HG02642 (cell line): ENCODE measurements around the gene HIP1.
"Not testable (repeated sequence)": the region's sequence is repeated elsewhere in the genome, so short reads cannot be mapped to it uniquely, and the experiment has no call there.

Experiments used
- ATAC-seq: cut with Tn5 transposase; IDR thresholded peaks from one replicate; pipeline ENCODE4 v1.9.1; 2021; ENCODE audit warnings: mild to moderate bottlenecking; ENCODE audit not compliant: unreplicated experiment, poor library complexity

Gene HIP1

DNA sequence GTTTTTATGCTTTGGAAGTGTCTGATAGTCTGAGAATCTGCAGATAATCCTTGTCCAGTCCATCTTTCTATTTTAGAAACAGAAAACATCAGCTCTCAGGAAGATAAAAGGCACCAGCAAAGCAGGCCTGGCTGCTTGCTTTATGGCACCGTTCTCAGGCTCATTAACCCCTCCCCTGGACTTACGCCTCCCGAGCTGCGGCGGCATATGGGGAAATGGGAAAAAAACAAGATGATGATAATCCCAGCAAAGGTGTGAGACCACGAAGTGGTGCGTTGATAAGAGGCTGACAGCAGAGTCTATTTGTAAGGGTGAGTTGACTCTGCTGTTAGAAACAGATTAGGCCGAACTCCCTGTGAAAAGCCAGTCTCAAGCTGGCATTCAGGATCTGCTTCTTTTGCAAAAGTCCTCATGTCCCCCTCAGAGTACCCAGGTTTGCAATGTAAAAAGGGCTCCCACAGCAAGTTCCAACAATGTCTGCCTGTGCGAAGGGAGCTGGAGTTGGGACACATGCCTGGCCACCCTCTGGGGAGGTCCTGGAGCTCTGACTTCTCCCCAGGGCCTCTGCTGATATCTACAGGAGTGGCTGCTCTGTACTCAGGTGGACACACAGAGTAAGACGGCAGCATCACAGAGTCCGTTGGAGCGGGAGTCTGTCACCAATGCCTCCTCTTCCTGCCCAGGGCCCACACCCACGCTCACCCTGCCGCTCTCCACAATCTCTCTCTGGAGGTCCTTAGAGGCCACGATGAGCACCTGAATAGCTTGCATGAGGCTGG, 192.3 kb downstream of the HIP1 start:
- no peak for ATAC-seq

DNA sequence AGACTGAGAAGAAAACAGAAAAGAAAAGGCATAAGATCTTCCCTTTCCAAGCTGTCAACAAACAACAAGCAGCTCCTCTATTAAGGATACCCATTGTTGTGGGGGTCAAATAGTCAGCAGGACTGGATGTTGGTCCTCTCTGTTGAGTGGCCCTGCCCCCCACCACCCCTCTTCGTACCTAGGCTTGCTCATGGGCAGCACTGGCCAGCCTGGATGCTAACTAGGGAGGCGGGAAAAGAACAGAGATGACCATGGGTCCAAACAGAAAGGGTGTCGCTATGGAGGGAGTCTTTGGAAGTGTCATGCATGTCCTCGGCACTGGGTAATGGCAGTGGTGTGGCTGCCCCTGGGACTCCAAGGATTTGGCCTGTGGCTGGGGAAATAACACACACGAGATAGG, 201.0 kb downstream of the HIP1 start:
- ATAC-seq: no peak

DNA sequence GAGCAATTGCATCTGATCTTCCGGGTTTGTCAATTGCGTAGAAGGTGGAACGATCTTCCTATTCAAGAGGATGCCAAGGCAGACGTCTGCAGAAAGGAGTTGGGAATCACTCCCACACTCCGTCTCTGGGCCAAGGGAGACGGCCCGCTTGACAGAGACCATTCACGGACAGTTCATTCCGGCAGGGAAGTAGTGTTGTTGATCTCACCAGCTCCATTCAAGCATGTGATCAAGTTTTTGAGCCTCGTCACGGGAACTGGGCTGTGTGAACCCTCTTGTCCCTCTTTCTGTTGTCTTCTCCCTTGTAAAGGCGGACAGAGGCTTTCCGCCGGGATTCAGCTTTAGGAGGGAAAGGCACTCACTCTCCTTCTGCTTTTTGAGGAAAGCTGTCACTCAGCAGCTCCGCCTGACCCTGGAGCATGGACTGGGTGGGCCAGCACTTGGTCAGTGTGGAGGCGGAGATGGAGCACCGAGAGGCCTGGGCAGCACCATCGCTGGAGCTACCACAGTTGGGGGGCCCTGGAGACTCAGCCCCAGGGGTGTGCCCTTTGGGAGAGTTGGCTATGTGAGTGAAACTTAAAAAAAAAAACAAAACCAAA, 201.7 kb downstream of the HIP1 start:
- ATAC-seq: no peak

DNA sequence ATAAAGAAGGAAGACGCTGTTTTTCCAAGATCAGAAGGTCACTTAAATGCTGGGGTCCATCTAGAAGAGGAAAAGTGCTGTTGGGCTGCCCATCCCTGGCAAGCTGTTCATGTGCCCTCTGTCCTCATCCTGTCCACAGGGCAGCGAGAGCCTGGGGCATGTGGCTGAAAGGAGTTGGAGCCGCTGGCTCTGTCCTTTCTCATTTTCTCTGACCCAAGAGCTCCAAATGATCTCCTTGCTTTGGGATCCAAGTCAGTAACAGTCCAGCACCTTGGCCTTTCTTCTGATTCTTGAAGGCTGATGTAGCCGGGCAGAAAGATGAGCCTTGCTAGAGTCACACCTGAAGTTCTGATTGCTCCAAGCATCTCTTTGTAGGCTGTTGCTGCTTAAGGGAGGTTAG, 202.2 kb downstream of the HIP1 start:
- ATAC-seq: no peak

DNA sequence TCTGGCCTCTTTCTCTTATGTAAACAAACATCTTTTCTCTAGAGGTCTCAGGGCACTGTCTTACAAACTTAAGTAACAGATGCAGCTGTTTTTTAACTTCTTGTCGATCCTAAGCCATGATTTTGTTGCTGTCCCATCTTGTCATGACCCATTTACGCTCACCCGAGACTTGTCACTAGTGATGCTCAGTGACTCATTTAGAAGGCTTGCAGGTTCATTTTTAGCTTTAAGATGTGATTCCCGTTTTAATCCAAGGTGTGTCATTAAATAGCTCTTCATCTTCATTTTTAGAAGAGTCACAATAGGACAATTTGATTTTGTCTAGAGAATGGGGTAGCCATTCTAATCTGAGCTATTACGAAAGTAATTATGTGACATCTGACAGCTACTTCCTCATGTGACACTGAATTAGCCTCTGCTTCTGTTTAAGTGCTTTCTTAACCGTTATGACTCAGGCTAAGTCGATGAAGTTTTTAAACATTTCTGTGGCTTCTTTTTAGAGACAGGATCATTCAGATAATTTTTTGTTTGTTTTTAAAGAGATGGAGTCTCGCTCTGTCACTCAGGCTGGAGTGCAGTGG, 203.9 kb downstream of the HIP1 start:
- ATAC-seq: peak; percentile 73

DNA sequence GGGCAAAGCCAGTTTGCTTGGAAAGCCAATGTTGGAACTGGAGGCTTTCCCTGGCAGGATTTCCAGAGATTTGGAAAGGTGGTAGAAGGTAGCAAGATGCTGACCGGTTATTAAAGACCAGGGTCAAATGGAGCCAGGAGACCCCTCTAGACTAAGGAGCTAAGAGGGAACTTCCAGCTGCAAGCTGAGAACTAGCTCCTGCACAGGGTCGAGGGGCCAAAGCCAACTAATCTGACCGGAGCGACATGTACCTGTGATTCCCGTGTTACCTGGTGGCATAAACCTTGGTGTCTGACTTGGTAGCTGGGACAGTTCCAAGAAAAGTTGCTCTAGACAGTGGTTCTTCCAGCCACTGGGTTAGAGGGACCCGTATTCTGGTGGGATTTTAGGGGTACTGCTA, 204.8 kb downstream of the HIP1 start:
- ATAC-seq: no peak

DNA sequence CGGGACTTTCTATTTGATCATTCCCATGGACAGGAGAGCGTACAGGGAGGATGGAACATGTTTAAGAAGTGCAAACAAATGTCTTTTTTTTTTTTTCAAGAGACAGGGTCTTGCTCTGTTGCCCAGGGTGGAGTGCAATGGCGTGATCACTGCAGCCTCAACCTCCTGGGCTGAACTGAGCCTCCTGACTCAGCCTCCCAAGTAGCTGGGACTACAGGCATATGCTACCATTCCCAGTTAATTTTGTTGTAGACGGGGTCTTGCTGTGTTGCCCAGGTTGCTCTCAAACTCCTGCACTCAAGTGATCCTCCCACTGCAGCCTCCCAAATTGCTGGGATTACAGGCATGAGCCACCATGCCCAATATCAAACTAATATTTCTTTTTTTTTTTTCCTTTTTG, 206.1 kb downstream of the HIP1 start:
- no peak for ATAC-seq

DNA sequence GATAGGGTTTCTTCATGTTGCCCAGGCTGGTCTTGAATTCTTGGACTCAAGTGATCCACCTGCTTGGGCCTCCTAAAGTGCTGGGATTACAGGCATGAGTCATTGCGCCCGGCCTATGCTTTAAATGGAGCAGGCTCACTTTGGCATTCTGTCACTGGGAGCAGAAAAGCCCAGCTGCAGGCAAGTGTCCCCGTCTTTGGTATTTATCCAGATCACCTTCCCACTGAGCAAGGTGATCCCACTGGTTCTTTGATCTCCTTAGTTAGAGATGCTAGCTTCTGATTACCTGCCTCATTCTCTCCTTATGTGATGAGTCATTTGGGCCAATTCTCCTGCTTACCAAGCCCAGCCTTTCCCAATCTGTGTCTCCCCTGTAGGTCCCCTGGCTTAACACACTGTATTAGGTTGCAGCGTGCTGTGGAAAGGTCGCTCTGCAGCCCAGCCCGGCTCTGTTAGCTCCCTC, 207.4 kb downstream of the HIP1 start:
- ATAC-seq: no peak

DNA sequence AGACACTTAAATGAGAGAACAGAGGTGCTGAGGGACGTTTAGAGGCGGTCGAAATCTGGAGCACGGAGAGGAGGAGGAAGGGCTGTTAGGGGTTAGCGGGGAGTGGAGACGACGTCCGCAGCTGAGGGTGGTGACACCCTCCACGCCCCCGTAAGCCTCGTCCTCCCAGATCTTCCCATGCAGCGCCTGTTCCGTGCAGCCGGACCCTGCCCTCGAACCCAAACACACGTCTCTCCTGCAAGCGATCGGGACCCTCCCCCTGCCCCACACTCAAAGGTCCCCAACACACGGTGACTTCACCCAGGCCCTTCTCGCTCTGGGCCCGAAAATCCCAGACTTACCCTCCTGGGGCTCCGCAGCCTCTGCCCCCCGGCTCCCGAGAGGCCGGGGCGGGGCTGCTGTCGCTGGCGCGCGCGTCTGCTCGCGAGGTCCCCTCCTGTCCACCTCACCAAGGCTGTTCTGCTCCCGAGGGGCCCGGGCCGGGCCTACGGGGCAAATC, 211.5 kb downstream of the HIP1 start:
- ATAC-seq: not testable (repeated sequence)

DNA sequence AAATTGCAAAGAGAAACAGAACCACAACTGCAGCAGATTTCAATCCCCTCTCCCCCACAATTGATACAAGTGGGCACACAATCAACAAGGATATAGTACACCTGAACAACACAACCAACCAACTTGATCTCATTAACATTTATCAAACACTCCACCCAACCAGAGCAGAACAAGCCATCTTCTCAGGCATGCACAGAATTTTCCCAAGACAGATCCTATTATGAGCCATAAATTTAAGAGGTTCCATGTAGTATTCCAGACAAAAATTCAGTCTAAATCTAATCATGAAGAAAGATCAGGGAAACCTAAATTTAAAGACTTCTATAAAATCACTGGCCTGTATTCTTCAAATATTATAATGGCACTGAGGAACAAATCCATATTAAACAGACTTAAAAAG, 217.0 kb downstream of the HIP1 start:
- ATAC-seq: not testable (repeated sequence)

DNA sequence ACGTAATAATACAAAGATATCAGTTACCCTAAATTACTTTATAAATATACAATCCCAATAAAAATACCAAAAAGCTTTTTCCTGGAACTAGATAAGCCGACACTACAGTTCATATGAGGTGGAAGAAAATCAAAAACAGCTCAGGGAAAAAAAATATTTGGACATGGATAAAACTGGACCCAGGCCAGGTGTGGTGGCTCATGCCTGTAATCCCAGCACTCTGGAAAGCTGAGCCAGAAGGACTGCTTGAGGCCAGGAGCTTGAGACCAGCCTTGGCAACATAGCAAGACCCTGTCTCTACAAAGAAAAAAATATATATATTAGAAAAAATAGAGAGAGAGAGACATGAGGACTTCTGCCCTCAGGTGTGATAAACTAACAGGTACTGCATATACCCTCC, 219.9 kb downstream of the HIP1 start:
- not testable (repeated sequence) for ATAC-seq

DNA sequence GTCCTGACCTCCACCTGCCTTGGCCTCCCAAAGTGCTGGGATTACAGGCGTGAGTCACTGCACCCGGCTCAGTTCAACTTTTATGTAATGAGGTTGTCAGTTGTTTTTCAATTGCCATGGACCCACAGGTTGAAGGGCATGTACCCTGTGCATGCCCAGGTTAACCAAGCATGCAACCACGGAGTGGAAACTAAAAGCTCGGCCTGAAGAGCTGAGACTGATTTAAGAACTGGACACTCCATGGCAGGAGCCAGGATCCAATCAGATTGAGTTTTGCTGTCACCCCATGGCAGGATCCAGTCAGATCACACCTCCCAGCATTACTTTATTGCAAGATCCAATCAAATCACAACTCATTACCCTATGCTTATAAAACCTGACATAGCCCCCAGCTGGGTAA, 229.7 kb downstream of the HIP1 start:
- not testable (repeated sequence) for ATAC-seq

DNA sequence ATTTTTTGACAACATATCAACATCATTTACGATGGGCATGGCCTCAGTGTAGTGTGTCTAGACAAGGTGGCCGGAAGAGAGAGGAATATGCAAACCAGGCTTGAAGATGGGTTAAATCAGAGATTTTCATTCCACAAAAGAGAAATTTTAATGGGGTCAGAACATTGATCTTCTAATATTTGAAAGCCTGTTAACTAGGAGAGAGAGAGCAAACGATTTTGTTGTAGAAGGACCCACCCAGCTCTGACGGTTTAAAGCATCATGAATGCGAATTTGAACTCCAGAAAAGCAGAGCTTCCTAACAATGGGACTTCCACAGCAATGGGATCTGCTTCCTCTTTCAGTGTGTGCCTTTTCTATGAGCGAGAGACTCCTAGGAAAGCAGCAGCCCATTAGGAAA, 246.7 kb downstream of the HIP1 start, which contains the start of gene SPDYE5:
Gene SPDYE5, plus strand, starts transcription at position 301 of the 400 bp plus-strand sequence. CDS start 1,728 bp downstream, outside the sequence.
- not testable (repeated sequence) for ATAC-seq

DNA sequence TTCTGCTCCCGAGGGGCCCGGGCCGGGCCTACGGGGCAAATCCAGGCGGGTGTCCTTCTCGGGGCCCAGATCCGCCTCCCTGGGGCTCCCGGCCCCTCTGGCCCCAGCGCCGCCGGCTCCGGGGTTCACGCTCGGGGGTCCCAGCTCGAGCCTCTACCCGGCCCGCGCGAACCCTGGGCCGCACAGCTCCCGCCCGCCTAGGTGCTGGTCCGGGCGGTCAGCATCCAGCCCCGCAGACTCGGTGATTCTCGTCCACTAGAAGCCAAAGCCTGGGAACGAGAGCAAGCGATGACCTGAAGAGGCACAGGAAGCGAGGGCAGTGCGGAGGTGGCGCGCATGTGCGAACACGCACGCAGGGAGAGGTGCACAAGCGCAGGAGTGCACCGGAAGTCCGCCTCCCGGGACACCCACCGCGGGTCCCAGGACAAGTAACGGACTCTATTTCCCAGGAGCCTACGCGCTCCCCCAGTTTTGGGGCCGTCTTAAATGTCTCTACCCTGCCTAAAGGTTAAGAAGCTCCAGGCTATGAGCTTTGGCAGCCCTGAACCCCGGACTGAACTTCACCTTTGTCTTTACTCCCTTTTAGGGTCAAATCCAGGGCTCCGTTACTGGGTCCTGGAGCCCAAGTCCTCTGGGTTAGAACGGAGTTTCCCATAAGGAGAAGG, 252.6 kb downstream of the HIP1 start, which contains the start of gene POM121C:
Gene POM121C, minus strand, starts transcription at position 321 of the 665 bp plus-strand sequence. CDS start 44,803 bp downstream, outside the sequence.
- ATAC-seq: peak; percentile 99

DNA sequence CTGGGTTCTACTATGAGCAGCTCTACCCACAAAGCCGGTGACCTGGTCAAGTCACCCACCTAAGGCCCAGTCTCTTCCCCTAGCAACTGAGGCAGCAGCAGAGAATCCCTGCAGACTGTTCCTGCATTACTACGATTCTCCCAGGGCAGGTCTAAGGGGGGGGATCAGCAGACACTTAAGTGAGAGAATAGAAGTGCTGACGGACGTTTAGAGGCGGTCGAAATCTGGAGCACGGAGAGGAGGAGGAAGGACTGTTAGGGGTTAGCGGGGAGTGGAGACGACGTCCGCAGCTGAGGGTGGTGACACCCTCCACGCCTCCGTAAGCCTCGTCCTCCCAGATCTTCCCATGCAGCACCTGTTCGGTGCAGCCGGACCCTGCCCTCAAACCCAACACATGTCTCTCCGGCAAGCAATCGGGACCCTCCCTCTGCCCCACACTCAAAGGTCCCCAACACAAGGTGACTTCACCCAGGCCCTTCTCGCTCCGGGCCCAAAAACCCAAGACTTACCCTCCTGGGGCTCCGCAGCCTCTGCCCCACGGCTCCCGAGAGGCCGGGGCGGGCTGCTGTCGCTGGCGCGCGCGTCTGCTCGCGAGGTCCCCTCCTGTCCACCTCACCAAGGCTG, 253.3 kb downstream of the HIP1 start:
- not testable (repeated sequence) for ATAC-seq
